HCT116 (cell line): ENCODE results near the gene VAV2.

Experiments
- EZH2 ChIP-seq: fragments of 200-600 bp; sonication (generic); IDR thresholded peaks from 2 replicates; pipeline ENCODE4 v1.6.1; 2017; ENCODE audit warnings: antibody characterized with exemption, mixed run types
- YY1 ChIP-seq: IDR thresholded peaks from 2 replicates; pipeline ENCODE4 v1.6.1; 2011; ENCODE audit warnings: low read length, low read depth, moderate library complexity, mild to moderate bottlenecking; ENCODE audit not compliant: insufficient replicate concordance; ENCODE audit errors: extremely low read depth
- TF ChIP-seq, protein P1 (sequence below), 3 experiments: fragments of 200-600 bp in 1 of 3; sonication (generic) in 1 of 3; IDR thresholded peaks in 2 of 3; conservative IDR thresholded peaks in 1 of 3; 2 replicates each; pipeline ENCODE4 v1.5.1; 2012 to 2017; ENCODE audit warnings: low read depth in 2 of 3, low read length in 2 of 3, antibody characterized with exemption in 1 of 3, borderline replicate concordance in 1 of 3, control low read depth in 1 of 3, mild to moderate bottlenecking in 1 of 3, mixed read lengths in 1 of 3, mixed run types in 1 of 3, moderate library complexity in 1 of 3; ENCODE audit not compliant: insufficient read depth in 1 of 3

DNA sequence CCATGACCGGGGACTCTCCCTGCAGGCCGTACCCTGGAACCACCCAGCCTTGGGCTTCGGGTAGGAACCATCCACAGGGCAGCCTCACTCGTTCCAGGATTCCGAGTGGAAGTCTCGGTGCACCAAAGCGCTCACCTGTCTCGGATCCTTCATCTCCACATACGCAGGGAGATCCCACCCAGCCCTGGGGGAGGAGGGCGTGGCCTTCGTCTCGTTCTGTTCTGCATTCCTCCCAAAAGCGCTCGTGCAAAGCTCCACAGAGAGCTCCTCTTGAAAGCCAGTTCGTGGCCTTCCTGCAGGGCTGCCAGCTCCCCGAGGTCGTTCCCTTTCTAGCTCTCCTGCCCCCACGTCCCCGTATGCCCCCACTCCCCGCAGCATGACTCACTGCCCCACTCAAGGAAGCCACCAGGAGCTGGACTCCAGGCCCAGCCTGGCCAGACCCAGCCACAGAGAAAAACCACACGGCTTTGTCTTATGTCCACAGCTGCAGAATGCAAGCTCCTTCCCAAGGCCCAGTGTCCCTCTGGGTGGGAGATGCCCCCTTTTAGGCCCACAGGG lies 189.0 kb downstream of the VAV2 start:
- TF ChIP-seq, protein P1, sequence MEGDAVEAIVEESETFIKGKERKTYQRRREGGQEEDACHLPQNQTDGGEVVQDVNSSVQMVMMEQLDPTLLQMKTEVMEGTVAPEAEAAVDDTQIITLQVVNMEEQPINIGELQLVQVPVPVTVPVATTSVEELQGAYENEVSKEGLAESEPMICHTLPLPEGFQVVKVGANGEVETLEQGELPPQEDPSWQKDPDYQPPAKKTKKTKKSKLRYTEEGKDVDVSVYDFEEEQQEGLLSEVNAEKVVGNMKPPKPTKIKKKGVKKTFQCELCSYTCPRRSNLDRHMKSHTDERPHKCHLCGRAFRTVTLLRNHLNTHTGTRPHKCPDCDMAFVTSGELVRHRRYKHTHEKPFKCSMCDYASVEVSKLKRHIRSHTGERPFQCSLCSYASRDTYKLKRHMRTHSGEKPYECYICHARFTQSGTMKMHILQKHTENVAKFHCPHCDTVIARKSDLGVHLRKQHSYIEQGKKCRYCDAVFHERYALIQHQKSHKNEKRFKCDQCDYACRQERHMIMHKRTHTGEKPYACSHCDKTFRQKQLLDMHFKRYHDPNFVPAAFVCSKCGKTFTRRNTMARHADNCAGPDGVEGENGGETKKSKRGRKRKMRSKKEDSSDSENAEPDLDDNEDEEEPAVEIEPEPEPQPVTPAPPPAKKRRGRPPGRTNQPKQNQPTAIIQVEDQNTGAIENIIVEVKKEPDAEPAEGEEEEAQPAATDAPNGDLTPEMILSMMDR (IDR thresholded peaks at IDR 0.05 in 2 of 3, conservative IDR thresholded peaks at IDR 0.05 in 1 of 3; ENCODE audit: borderline replicate concordance in 1 of 3, insufficient read depth in 1 of 3, low read depth in 2 of 3, low read length in 2 of 3): no peak
- TF ChIP-seq EZH2 (no peak), YY1 (no peak)
